GM10266 (cell line): ENCODE results near the gene DCLK1.

Experiments
- DNase-seq: peaks from one replicate; pipeline ENCODE4 v3.0.0; 2012; ENCODE audit errors: extremely low spot score
- CTCF ChIP-seq: IDR thresholded peaks from 2 replicates; pipeline ENCODE4 v1.5.1; 2012; ENCODE audit warnings: mild to moderate bottlenecking, low read depth; ENCODE audit not compliant: control insufficient read depth, insufficient read depth; ENCODE audit errors: missing control alignments

DCLK1 gene

GRCh38 chr13:36146511-36147269, 15.5 kb upstream of the DCLK1 start:
- no peak for DNase-seq
- no peak for TF ChIP-seq CTCF

DNA sequence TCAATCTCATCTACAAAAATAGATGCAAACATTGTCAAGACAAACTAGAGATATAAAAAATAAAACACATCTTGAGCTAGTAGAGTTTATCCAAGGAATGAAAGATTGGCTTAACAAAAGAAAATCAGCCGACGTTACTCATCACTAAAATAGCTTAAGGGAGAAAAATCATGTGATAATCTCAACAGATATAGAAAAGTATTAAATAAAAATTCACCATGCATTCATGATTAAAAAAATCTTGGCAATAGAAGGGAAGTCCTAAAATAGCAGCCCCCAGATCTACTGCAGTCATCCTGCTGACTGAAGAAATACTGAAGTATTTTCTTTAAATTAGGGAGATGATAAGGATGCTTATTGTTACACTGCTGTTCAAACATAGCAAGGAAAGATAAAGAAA, 12.6 kb upstream of the DCLK1 start:
- TF ChIP-seq CTCF, result no peak
- DNase-seq, result no peak

GRCh38 chr13:36142735-36143134, 11.6 kb upstream of the DCLK1 start:
- no peak for TF ChIP-seq CTCF
- DNase-seq, result no peak

DNA sequence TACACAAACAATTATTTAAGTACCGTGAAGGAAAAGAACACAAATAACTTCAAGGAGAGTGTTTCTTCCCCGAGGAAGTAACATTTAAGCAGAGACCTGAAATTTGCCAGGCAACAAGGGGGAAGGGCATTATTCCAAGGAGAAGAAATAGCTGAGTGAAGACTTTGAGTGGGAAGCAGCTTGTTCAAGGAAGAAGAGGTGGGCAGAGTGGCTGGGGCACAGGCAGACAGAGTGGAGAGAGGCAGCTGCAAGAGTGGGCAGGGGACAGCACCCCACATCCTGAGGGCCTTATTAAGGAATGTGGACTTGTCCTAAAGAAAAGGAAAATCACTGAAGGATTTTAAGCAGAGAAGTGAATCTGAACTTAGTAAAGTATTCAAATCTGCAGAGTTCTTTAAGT, 4.7 kb upstream of the DCLK1 start:
- no peak for TF ChIP-seq CTCF
- no peak for DNase-seq

DNA sequence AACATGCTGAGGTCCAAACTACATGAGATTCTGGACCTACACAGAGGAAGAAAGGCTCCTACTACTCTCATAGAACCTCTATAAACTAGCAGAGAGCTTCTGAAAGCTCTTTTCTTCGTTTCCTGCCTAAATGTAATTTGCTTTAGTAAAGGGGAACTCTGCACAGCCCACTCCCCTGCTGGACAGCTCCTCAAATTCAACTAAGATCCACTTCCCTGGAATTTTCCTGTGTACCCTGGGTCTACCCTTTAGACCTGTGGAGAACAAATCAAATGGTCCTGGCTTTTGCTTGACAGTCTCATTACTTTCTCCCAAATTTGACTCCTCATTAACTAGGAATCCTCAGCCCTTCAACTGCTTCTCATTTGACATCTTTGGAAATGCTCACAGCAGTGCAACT, 3.5 kb upstream of the DCLK1 start:
- no peak for DNase-seq
- no peak for TF ChIP-seq CTCF

DNA sequence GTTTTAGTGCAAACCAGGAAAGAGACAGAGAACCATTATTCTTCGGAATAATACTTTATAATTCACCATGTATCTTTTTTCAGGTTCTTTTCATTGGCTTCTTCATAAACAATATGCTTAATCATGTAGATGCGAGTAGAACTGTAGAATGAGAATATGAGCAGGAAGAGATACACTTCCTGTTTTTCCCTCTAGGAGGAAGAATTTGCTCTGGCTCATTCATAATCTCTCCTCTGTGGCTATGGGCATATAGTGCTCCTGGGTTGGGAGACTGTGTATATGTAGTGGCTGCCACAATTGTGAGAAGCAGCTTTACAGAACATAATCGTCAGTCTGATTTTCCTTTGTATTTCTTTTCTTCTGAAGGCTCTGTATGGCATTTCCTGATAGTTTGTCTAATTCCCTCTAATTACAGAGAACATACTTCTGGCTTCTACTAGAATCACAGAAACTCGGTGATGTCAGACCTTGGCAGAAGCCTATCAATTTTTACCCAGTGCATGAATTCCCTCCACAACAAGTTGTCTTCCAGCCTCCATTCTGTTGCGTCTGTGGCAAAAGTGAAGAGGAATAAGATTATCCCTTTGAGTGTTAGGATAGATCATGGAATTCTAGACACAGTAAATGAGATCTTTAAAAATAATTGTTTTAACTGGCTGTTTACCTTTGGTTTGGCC, 2.9 kb upstream of the DCLK1 start:
- TF ChIP-seq CTCF, result no peak
- no peak for DNase-seq

GRCh38 chr13:36132376-36132775, 1.2 kb upstream of the DCLK1 start:
- no peak for TF ChIP-seq CTCF
- DNase-seq, result no peak
